Caco-2 (cell line): ENCODE measurements around the gene PGBD5. TPM values are rescaled to one million over a fixed set of nuclear protein-coding genes. Genes with fewer than 3 reads are reported as not detected.

ENCODE experiments used
- BruUV-seq: library from RNA; stranded (reverse); fragments of 400-500 nt; replicated peaks from 2 replicates; lab custom pipeline; 2021; lab: Mats Ljungman, UMichigan
- CTCF ChIA-PET: fragments of 300-600 bp; sonication (Branson Sonifier 250); formaldehyde crosslinking; loops from one replicate; lab custom pipeline; 2022; ENCODE audit warnings: antibody characterized with exemption; lab: Charles Lee
- POLR2A ChIA-PET: fragments of 300-600 bp; sonication (Branson Sonifier 250); formaldehyde crosslinking; loops from one replicate; lab custom pipeline; 2022; ENCODE audit warnings: antibody characterized with exemption; lab: Charles Lee
- DNase-seq, 2 experiments: peaks; one replicate each; pipeline versions ENCODE4 v3.0.0 to v3.0.0-alpha.2; 2020 to 2022
- H3K27me3 ChIP-seq: replicated peaks from 2 replicates; pipeline ENCODE4 v1.6.0; 2011; ENCODE audit warnings: low read length; ENCODE audit not compliant: control insufficient read depth, insufficient read depth
- H3K36me3 ChIP-seq: 2 replicates; pipeline ENCODE4 v1.5.1; 2011; ENCODE audit warnings: low read length; ENCODE audit not compliant: control insufficient read depth, insufficient read depth
- H3K4me1 ChIP-seq: fragments of 250-450 bp; sonication (Bioruptor Pico); 2 replicates; pipeline ENCODE4 v1.5.1; 2020; ENCODE audit warnings: mild to moderate bottlenecking
- H3K4me3 ChIP-seq: 2 replicates; pipeline ENCODE4 v1.5.1; 2011; ENCODE audit warnings: low read depth, mild to moderate bottlenecking, control low read depth, low read length
- H3K9me3 ChIP-seq: fragments of 250-450 bp; sonication (Bioruptor Pico); 2 replicates; pipeline ENCODE4 v1.5.1; 2020; ENCODE audit warnings: mild to moderate bottlenecking, moderate library complexity
- H3K27ac Mint-ChIP-seq: one replicate; pipeline ENCODE4 v1.8.0; 2022; ENCODE audit warnings: mixed read lengths; ENCODE audit not compliant: unreplicated experiment
- H3K27me3 Mint-ChIP-seq: one replicate; pipeline ENCODE4 v1.8.0; 2022; ENCODE audit warnings: mixed read lengths; ENCODE audit not compliant: insufficient read depth, unreplicated experiment
- H3K36me3 Mint-ChIP-seq: one replicate; pipeline ENCODE4 v1.8.0; 2022; ENCODE audit warnings: mild to moderate bottlenecking, mixed read lengths; ENCODE audit not compliant: insufficient read depth, unreplicated experiment
- H3K4me1 Mint-ChIP-seq: one replicate; pipeline ENCODE4 v1.8.0; 2022; ENCODE audit warnings: low read depth, mixed read lengths; ENCODE audit not compliant: unreplicated experiment
- H3K4me3 Mint-ChIP-seq: one replicate; pipeline ENCODE4 v1.8.0; 2022; ENCODE audit warnings: mild to moderate bottlenecking, moderate library complexity, mixed read lengths; ENCODE audit not compliant: unreplicated experiment
- H3K9me3 Mint-ChIP-seq: one replicate; pipeline ENCODE4 v1.8.0; 2022; ENCODE audit warnings: mixed read lengths; ENCODE audit not compliant: unreplicated experiment
- intact Hi-C: fragments of 100-400 bp; cut with micrococcal nuclease; formaldehyde crosslinking; loops from one replicate; pipeline ENCODE4 v1.10.0; 2022; ENCODE audit not compliant: unreplicated experiment
- total RNA-seq: library from RNA; stranded (reverse); gene quantifications from 2 replicates; pipeline ENCODE4 v1.2.3, GENCODE V29; 2022
- TF ChIP-seq, protein P1 (sequence below), 2 experiments: fragments of 200-600 bp in 1 of 2; IDR thresholded peaks; 1 replicate in 1 of 2; 2 replicates in 1 of 2; pipeline versions ENCODE4 v1.5.1 to v1.8.0; 2011 to 2022; ENCODE audit warnings: antibody characterized with exemption in 1 of 2, control low read depth in 1 of 2, inconsistent platforms in 1 of 2, low read depth in 1 of 2, low read length in 1 of 2, mild to moderate bottlenecking in 1 of 2, moderate library complexity in 1 of 2; ENCODE audit not compliant: insufficient read depth in 1 of 2, severe bottlenecking in 1 of 2, unreplicated experiment in 1 of 2

PGBD5 gene
- total RNA-seq, 1 experiment from 2014 or later: 2.4 TPM

GRCh38 chr1:230379928-230380327 is 46.2 kb downstream of the PGBD5 start:
- intact Hi-C loops: no loop called here
- H3K4me3 ChIP-seq: no peak overlapping the region
- Mint-ChIP-seq H3K4me1 (peaks cover 16% of the 10 kb centered on the region), H3K27me3 (no peaks in the 10 kb centered on the region), H3K9me3 (peaks cover 25% of the 10 kb centered on the region), H3K27ac (no peak overlapping the region), H3K4me3 (no peak overlapping the region), H3K36me3 (peaks cover 15% of the 10 kb centered on the region)
- TF ChIP-seq, protein P1, sequence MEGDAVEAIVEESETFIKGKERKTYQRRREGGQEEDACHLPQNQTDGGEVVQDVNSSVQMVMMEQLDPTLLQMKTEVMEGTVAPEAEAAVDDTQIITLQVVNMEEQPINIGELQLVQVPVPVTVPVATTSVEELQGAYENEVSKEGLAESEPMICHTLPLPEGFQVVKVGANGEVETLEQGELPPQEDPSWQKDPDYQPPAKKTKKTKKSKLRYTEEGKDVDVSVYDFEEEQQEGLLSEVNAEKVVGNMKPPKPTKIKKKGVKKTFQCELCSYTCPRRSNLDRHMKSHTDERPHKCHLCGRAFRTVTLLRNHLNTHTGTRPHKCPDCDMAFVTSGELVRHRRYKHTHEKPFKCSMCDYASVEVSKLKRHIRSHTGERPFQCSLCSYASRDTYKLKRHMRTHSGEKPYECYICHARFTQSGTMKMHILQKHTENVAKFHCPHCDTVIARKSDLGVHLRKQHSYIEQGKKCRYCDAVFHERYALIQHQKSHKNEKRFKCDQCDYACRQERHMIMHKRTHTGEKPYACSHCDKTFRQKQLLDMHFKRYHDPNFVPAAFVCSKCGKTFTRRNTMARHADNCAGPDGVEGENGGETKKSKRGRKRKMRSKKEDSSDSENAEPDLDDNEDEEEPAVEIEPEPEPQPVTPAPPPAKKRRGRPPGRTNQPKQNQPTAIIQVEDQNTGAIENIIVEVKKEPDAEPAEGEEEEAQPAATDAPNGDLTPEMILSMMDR (IDR thresholded peaks at IDR 0.05; ENCODE audit: insufficient read depth in 1 of 2, low read depth in 1 of 2, low read length in 1 of 2, severe bottlenecking in 1 of 2, unreplicated experiment in 1 of 2): no peak
- DNase-seq: no peak
- no peaks in the 10 kb centered on the region for H3K36me3 ChIP-seq
- no TSS peak for BruUV-seq
- no peaks in the 10 kb centered on the region for H3K27me3 ChIP-seq
- H3K4me1 ChIP-seq: peaks cover 23% of the 10 kb centered on the region
- ChIA-PET POLR2A (no interaction called here), CTCF (no interaction called here)
- peaks cover 21% of the 10 kb centered on the region for H3K9me3 ChIP-seq

- DNase-seq: no peak
- Mint-ChIP-seq H3K9me3 (peaks cover 25% of the 10 kb centered on the region), H3K27me3 (no peaks in the 10 kb centered on the region), H3K4me1 (peaks cover 16% of the 10 kb centered on the region), H3K36me3 (peaks cover 15% of the 10 kb centered on the region), H3K27ac (no peak overlapping the region), H3K4me3 (no peak overlapping the region)
- ChIA-PET POLR2A (no interaction called here), CTCF (no interaction called here)
- H3K36me3 ChIP-seq: no peaks in the 10 kb centered on the region
- H3K4me3 ChIP-seq: no peak overlapping the region
- no peaks in the 10 kb centered on the region for H3K27me3 ChIP-seq
- peaks cover 21% of the 10 kb centered on the region for H3K9me3 ChIP-seq
- no TSS peak for BruUV-seq
- TF ChIP-seq, protein P1 (IDR thresholded peaks at IDR 0.05; ENCODE audit: insufficient read depth in 1 of 2, low read depth in 1 of 2, low read length in 1 of 2, severe bottlenecking in 1 of 2, unreplicated experiment in 1 of 2): no peak
- intact Hi-C loops: no loop called here
- H3K4me1 ChIP-seq: peaks cover 23% of the 10 kb centered on the region
These were observed 46.7 kb downstream of the PGBD5 start for GRCh38 chr1:230379462-230379861.

GRCh38 chr1:230377851-230378250 is 48.3 kb downstream of the PGBD5 start:
- Histone ChIP-seq H3K36me3 (no peaks in the 10 kb centered on the region), H3K27me3 (no peaks in the 10 kb centered on the region), H3K4me1 (peaks cover 23% of the 10 kb centered on the region), H3K9me3 (peaks cover 21% of the 10 kb centered on the region), H3K4me3 (no peak overlapping the region)
- TF ChIP-seq, protein P1 (IDR thresholded peaks at IDR 0.05; ENCODE audit: insufficient read depth in 1 of 2, low read depth in 1 of 2, low read length in 1 of 2, severe bottlenecking in 1 of 2, unreplicated experiment in 1 of 2): no peak
- CTCF ChIA-PET: no interaction called here
- H3K36me3 Mint-ChIP-seq: peaks cover 15% of the 10 kb centered on the region
- H3K27me3 Mint-ChIP-seq: no peaks in the 10 kb centered on the region
- no TSS peak for BruUV-seq
- no peak for DNase-seq
- peaks cover 25% of the 10 kb centered on the region for H3K9me3 Mint-ChIP-seq
- intact Hi-C loops: no loop called here
- no peak overlapping the region for H3K4me3 Mint-ChIP-seq
- POLR2A ChIA-PET: no interaction called here
- peaks cover 15% of the 10 kb centered on the region for H3K4me1 Mint-ChIP-seq
- H3K27ac Mint-ChIP-seq: no peak overlapping the region
